ENCODE results near the gene FOXP1. TPM values are rescaled to one million over a fixed set of nuclear protein-coding genes. Genes with fewer than 3 reads are reported as not detected.

Gene FOXP1
- total RNA-seq, 1 donor from 2014 or later: 41.2 TPM

DNA sequence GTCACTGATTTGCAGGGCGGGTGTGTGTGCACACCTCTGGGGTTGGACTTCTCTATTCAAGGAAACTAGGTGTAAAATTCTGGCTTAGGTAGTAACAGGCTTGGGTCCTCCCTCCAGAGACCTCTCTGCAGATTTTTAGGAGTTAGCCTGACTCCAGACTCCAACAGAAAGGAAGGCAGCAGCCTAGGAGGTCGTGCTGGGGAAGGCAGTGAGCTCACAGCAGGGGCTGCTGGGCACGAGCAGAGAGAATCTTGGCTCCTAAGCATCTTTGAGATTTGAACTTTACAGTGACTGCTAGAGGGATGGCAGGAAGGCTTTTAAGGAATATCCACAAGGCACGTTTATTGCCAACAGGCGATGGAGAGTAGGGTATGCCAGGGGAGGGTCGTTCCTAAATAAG, 612.6 kb downstream of the FOXP1 start:
- no peak overlapping the region for H3K4me3 ChIP-seq
- peaks cover 72% of the 10 kb centered on the region for H3K36me3 ChIP-seq
- no peak for DNase-seq
- intact Hi-C loops (cut with micrococcal nuclease): no loop called here
- H3K9me3 ChIP-seq (replicated peaks): no peaks in the 10 kb centered on the region
- H3K4me1 ChIP-seq: peaks cover 30% of the 10 kb centered on the region
- H3K27me3 ChIP-seq (ENCODE audit: low read depth): no peaks in the 10 kb centered on the region
- H3K27ac ChIP-seq (replicated peaks): no peak overlapping the region
- TF ChIP-seq, protein P1, sequence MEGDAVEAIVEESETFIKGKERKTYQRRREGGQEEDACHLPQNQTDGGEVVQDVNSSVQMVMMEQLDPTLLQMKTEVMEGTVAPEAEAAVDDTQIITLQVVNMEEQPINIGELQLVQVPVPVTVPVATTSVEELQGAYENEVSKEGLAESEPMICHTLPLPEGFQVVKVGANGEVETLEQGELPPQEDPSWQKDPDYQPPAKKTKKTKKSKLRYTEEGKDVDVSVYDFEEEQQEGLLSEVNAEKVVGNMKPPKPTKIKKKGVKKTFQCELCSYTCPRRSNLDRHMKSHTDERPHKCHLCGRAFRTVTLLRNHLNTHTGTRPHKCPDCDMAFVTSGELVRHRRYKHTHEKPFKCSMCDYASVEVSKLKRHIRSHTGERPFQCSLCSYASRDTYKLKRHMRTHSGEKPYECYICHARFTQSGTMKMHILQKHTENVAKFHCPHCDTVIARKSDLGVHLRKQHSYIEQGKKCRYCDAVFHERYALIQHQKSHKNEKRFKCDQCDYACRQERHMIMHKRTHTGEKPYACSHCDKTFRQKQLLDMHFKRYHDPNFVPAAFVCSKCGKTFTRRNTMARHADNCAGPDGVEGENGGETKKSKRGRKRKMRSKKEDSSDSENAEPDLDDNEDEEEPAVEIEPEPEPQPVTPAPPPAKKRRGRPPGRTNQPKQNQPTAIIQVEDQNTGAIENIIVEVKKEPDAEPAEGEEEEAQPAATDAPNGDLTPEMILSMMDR (IDR thresholded peaks at IDR 0.05; ENCODE audit: borderline replicate concordance): no peak

DNA sequence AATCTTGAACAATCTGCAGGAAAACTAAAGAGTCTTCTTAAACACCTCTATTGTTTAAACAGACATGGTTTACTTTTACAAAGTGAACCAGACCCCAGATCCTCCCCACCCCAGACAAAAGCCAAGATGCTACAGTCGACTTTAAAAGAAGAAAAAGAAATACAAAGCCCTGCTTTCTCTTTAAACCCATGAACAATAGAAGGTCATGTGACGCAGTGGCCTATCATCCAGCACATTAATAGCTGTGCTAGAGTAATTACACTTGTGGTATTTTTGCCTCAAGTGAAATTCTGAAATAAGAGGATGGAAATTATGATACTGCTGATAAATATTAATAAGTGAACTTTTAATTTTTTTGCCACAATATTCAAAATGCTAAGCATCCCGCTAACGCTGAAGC, 613.4 kb downstream of the FOXP1 start:
- Histone ChIP-seq H3K4me1 (peaks cover 30% of the 10 kb centered on the region), H3K27ac (replicated peaks) (no peak overlapping the region), H3K36me3 (peaks cover 72% of the 10 kb centered on the region), H3K9me3 (replicated peaks) (no peaks in the 10 kb centered on the region), H3K27me3 (ENCODE audit: low read depth) (no peaks in the 10 kb centered on the region), H3K4me3 (no peak overlapping the region)
- TF ChIP-seq, protein P1 (IDR thresholded peaks at IDR 0.05; ENCODE audit: borderline replicate concordance): no peak
- intact Hi-C loops (cut with micrococcal nuclease): no loop called here
- DNase-seq: no peak

GRCh38 chr3:70963431-70964275, 619.9 kb downstream of the FOXP1 start:
- no peaks in the 10 kb centered on the region for H3K27me3 ChIP-seq (ENCODE audit: low read depth)
- no peak overlapping the region for H3K4me3 ChIP-seq
- H3K4me1 ChIP-seq: peaks cover 12% of the 10 kb centered on the region
- TF ChIP-seq, protein P1 (IDR thresholded peaks at IDR 0.05; ENCODE audit: borderline replicate concordance): no peak
- intact Hi-C loops (cut with micrococcal nuclease): no loop called here
- H3K9me3 ChIP-seq (replicated peaks): no peaks in the 10 kb centered on the region
- peaks cover 83% of the 10 kb centered on the region for H3K36me3 ChIP-seq
- no peak for DNase-seq
- H3K27ac ChIP-seq (replicated peaks): no peak overlapping the region

- DNase-seq: no peak
- peaks cover 19% of the 10 kb centered on the region for H3K4me1 ChIP-seq
- peaks cover 67% of the 10 kb centered on the region for H3K36me3 ChIP-seq
- no peak overlapping the region for H3K4me3 ChIP-seq
- intact Hi-C loops (cut with micrococcal nuclease): no loop called here
- H3K9me3 ChIP-seq (replicated peaks): no peaks in the 10 kb centered on the region
- no peaks in the 10 kb centered on the region for H3K27me3 ChIP-seq (ENCODE audit: low read depth)
- TF ChIP-seq, protein P1 (IDR thresholded peaks at IDR 0.05; ENCODE audit: borderline replicate concordance): no peak
- no peak overlapping the region for H3K27ac ChIP-seq (replicated peaks)
Measured at GRCh38 chr3:70959506-70960291, 623.8 kb downstream of the FOXP1 start.

DNA sequence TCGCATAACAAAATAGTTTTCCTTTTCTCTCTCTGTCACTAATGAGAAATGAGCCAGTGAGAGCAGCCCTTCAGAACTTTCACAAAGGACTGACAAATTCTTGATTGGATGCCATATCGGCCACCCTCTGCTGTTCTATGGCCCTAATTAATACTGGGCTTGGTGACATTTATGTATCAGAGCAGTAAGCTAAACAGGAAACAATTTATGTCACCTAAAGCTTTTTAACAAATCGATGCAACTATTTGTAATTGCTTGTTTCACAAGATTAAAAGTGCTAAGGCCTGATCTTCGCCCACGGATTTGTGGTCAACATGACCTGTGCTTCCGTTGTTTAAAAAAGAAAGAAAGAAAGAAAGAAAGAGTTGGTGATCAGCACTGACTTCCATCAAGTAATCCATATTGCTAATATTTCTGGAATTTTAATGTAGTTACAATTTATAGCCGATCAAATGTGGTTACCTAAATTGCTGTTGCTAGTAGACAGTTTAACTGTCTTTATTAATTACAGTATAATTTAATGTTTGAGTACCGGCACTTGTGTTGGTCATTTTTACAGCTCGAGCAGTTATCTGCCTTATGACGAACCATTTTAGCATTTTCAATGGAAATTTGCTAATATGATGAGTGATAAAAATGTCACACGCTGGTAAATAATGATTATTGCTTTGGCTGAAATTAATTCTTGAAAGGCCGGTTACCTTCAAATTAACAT, 631.3 kb downstream of the FOXP1 start:
- intact Hi-C loops (cut with micrococcal nuclease): no loop called here

More for the DNA sequence above, 631.3 kb downstream of the FOXP1 start:
- peaks cover 28% of the 10 kb centered on the region for H3K4me1 ChIP-seq
- DNase-seq: no peak
- no peak overlapping the region for H3K27ac ChIP-seq (replicated peaks)
- TF ChIP-seq, protein P1 (IDR thresholded peaks at IDR 0.05; ENCODE audit: borderline replicate concordance): no peak
- H3K9me3 ChIP-seq (replicated peaks): no peaks in the 10 kb centered on the region
- H3K36me3 ChIP-seq: no peaks in the 10 kb centered on the region
- H3K4me3 ChIP-seq: no peak overlapping the region
- H3K27me3 ChIP-seq (ENCODE audit: low read depth): no peaks in the 10 kb centered on the region
